GM19455 (cell line): ENCODE results near the gene WNT1.
A peak's percentile ranks its signal among the peaks of the same experiment; 100 is the strongest.

Source experiments
- ATAC-seq: cut with Tn5 transposase; IDR thresholded peaks from one replicate; pipeline ENCODE4 v1.9.1; 2021; ENCODE audit not compliant: unreplicated experiment

WNT1 gene

DNA sequence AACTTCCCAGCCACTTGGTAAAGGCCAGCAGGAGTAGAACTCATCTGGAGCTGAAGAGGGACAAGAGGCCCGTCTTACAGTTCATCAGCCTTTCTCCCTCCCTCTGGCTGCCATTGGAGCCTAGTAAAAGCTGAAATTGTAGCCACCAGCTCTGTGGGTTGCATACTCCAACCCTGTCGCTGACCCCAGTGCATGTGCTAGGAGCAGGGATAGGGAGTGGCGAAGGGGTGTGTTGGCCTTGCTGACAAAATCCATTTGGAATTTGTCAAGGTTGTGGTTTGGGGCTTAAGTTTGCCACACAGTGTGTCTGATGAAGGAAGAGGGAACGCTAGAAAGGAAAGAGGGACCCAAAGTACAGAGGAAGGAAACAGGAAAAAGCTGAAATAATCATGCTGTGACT, 16.8 kb upstream of the WNT1 start:
- ATAC-seq, result no peak

DNA sequence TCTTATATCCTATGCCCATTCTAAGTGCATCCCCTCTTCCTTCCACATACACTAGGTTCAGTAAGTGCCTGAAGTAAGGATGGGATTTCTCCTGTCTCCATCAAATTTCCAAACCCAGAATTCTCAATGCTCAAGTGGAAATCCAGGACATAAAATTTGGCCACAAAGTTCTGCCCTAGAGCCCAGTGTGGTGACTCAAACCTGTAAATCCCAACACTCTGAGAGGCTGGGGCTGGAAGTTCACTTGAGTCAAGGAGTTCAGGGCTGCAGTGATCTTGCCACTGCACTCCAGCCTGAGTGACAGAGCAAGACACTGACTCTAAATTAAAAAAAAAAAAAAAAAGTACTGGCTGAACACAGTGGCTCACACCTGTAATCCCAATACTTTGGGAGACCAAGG, 16.3 kb upstream of the WNT1 start:
- ATAC-seq, result no peak

DNA sequence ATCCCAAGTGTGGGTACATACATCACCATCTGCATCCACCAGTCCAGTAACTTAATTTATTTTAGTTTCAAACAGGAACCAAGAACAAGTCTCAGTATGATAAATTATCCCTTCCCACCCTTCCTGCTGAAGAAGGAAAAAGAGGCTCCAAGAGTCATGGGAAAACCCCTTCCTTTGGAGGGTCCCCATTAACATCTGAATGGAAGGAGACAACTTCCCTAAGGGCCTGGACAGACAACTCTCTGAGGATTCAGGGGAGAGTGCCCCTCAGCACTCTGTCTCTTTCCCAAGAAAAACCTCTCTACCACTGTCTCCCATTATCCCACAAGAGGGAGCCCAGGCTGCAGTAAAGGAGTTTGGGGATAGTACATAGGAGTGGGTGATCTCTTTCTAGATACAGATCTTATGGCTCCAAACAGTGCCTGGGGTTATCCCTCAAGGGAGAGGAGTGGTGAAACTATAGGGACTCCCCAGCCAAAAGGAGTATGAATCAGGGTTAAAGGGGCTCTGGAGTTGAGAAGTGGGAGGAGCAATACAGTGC, 12.8 kb upstream of the WNT1 start:
- ATAC-seq, result no peak

DNA sequence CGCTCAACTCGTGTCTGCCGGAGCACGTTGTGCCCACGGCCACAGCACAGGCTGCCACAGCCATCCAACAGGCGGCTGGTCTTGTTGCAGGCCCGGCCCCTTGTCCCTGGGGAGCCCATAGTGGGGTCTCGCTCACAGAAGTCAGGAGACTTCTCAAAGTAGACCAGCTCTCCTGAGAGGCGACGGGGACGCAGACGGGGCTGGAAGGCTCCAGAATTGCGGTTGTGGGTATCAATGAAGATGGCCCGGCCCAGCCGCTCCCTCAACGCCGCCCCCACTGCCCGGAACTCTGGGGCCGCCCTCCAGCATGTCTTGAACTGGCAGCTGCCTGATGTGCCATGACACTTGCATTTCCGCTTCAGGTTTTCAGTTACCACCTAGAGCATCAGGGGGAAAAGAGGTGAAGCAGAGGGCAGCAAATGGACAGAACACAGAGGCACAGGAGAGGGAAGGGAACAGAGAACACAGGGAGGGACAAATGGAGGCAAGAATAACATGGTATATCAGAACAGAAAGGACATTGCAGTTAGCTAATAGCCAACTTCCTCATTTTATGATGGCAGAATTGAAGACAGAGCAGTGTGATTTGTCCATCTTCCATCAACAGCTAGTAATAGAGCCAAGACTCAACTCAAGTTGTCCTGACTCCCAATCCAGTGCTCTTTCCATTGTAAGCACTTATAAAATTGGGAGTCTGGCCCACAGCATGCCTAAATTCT, 11.8 kb upstream of the WNT1 start:
- ATAC-seq, result no peak

DNA sequence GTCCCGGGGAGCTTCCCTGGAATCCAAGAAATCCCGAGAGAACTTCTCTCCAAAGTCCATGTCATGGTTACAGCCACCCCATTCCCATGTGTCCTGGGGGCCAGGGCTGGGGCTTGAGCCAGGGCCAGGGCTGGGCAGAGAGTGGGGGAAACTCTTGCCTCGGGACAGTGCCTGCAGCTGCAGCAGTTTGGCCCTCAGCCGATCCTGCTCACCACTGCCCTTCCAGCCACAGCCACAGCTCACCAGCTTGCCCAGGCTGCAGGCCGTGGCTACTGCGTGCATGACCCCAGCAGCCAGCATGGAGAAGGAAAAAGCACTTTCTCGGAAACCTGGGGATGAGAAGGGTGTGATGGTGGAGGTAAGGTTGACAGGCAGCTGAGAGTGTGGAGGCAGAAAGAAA, 10.1 kb upstream of the WNT1 start:
- no peak for ATAC-seq

DNA sequence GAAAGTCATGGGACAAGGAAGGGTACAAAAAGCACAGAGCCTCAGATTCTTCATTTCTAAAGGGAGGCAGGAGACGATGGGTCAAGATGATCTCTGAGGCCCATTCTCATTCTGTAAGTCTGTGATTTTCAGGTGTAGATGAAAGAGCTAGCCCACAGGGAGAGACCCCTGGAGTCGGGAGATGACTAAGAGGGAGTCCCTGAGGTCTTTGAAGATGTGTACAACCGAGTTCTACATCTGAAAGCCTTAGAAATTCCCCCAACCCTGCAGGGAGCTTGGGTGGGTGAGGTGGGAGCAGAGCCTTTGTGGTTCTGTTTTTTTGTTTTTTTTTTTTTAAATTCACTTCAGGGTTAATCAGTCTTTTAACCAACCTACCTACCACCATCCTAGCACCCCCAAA, 9.7 kb upstream of the WNT1 start:
- no peak for ATAC-seq

DNA sequence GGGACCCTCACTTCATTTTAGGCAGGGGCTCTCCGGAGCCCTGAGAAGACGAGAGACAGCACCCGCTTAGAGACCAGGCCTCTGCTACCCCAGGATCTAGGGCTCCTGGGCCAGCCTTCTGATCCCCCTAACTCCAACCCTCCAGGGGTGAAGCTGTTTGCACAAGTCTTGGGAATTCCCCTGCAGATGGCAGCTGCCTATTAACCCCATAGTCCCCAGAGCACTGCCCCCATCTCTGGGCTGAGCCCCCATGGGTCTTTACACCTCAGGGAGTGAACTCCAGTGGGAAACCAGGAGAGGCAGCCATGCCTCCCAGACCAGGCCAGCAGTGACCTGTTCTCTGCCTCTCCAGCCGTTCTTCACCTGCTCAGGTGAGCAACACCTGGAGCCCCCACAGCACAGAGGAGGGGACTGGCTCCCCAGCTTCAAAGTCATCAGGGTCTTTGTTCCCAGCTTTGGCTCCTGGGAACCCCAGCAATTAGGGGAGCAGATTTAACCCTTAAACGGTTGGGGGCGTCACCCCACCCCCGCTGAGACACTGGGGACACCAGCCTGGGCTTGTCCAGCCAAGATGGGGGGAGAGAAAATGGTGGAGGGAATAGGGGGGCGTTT, 8.9 kb upstream of the WNT1 start:
- no peak for ATAC-seq

DNA sequence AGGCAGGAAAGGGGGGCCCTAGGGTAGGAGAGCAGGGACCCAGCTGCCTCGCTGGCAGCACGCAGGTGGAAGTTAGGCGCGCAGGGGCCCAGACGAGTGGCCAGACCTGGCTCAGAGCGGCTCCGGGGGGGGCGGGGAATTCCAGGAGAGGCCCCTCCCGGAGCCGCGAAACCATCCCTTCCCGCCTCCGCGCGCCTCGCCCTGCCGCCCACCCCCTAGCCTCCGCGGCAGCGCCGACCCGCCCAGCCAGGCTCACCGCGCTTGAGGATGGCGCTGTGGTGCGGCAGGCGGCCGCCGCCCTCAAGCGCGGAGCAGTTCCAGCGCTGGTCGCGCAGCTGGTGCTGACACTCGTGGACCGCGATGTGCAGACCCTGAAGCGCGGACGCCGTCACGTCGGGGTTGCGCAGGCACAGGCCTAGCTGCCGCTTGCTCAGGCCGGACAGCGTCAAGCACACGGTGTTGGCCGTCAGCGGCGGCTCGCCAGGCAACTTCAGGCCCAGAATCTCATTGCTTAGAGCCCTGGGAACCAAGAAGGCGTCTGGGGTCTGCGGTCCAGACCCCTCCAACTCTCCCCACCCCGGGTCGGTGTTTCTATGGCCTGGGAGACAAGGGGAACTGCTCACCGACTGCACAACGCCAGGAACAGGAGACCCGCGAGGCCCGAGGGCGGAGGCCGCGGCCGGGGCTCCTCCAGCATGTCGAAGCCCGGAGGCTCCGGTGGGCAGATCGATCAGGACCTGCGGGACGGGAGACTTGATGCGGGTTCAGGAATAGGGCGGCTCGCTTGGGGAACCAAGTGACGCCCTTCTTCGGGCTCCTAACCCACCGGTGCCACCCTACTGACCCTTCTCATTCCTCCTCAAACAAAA, 8.1 kb upstream of the WNT1 start:
- ATAC-seq, result no peak

DNA sequence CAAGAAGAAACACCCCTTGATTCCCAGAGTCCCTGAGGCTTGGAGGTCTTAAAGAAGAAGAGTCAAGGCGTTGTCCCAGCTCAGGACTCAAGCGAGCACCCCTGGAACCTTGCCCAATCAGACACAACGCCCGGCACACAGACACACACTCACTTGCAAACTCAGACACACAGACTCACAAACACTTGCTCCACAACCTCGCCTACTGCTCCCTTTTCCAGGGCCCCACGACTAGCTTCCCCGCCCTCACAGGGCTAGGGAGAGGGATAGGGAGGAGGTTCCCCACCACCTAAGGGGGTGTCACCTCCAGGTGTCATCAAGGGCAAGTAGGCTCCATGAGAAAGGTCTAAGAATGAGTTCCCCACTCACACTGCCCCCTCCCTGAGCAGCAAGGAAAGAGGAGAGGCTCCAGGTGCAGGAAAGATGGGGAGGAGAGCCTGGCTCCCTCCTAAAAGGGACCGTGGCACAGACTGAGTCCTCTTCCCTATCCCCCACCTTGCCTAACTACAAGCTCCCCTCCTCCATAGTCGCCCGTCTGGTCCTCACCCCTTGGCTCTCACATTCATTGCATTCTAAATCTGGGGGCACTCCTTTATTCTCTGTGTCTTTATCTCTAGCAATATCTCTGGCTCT, 7.3 kb upstream of the WNT1 start:
- ATAC-seq, result no peak

DNA sequence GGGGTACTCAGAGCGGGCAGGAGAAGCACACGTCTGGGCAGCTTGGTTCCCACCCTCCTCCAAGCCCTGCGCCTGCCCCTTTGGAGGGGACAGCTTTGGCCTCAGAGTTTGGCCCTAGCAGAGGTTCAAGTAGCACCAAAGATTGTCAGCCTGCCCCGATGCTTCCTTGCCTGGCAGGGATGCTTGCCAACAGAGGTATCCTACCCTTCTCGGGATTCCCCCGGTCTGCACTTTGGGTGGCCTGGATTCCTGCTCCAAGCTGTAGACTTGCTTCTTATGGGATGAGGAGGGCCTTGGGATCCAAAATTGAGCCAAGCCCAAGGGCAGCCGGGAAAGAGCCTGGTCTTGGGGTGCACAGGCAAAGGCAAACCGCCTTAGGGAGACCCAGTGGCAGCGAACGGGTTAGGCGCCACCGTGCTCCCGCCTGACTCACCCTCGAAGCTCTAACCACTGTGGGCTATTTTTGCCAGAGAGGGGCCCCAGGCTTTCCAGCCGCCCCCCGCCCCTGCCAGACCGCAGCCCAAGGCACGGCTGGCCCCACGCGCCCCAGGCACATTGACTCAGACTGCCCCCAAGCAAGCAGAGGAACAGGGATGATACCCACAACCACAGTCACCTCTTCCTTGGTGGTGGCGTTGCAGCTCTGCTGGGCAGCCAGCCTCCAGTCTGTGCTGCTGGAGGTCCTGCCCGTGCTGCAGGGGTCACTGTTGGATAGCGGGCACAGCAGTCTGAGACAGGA, 5.7 kb upstream of the WNT1 start:
- no peak for ATAC-seq

DNA sequence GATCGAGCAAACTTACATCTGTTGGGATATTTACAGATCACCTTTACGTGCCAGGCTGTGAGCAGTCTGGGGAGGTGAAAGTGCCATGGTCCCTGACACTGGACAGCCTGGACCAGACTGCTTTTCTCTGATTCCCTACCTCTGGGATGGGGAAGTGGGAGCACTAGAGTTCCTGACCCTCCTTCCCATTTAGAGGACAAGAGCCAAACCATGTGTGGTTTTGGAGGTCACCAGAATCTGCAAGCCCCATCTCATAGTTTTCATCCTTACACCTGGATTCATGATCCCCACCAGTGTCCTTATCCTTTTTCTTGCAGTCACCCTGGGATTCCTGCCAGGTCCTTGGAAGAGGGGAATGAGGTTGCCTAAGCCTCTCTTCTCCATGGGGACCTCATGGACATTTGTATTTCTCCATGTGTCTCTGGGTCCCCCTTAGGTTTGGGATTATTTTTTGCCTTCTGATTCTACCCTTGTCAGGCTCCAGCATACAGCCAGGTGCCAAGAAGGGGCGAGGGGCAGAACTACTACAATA, 5.1 kb upstream of the WNT1 start:
- ATAC-seq, result no peak

DNA sequence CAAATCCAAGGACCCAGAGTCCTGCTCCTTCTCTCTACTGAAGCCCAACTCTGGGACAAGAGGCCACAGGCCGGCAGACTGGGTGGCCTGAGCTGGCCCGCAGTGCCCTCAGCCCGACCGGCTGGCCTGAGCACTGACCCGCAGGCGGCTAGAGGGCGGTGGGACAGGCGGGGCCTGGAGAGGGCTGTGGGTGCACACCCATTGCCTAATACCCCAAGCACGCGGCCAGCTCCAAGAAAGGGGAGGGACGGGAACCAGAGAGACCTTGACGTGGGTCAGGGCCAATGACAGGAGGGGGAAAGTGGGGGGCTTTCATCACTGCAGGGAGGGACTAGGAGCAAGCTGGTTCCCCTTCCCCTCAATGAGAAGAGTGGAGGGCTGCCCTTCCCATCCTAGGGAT, 4.6 kb upstream of the WNT1 start:
- ATAC-seq, result no peak

DNA sequence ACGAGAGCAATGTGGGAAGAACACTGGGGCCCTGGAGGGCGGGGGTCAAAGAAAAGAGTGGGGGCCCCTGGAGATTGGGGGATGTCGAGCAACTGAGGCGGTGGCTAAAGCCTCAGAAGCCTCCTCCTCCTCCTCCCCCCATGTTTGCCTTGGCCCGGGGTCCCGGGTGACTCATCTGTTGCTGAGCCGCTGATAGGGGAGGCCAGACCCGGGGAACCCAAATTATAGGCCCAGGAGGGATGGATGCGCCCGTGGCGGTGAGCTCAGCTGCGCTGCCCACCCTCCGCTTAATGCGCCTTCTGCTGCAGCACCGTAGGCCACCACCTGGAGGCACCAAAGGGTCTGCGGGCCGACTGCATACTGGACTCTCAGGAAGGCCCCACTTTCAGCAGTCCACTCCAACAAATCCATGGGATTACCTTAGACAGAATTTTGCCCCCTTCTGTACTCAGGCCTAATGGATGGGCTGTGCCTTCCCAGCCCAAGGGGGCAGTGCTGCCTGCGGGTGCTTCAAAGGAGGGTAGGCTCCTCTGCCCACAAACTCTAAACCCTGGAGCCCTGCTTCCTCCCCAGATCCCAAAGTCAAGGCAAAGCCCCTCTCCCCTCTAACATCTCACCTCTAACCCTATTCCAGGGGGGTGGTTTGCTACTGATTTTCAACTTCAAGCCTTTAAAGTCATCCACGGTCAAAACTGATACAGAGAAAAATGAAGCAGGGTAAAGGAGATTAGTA, 4.0 kb upstream of the WNT1 start:
- no peak for ATAC-seq

DNA sequence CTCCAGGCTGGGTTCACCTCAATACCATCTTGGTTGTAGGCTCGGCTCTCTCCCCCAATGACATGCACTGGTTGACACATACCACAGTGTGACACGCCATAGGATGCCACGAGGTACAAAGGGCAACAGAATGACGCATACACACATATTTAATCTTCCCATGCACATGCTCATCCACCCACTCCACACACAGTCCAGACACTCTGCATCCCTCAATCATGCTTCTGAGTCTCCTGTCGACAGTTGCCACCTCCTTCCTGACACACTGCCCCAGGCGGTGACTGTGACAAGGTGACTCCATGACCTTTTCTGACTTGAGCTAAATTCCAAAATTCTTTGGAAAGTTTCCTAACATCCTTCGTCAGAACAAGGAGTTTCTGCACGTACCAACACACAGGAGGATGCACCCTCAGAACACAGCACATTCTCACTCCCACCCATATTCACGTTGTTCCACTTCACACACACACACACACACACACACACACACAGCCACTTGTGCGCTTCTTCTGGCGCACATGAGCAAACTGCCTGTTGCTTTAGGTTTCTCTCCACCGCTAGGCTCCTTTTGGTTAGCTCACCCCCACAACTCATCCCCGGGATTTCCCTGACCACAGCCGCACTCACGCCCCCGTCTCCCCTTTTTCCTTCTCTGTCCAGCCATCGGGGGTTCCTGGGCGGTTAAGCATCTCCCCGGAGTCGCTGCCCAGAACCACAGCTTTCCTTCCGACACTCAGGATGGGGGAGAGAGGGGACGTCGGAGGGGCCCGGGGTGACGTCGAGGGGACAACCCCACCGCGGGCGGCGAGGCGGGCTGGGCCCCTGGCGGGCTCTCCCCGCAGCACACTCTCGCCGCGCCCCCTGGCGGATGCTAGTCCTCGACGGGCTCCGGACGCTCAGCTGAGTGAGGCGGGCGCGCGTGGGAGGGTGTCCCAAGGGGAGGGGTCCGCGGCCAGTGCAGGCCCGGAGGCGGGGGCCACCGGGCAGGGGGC, 536 bp upstream of the WNT1 start:
- peak; percentile 53 for ATAC-seq

DNA sequence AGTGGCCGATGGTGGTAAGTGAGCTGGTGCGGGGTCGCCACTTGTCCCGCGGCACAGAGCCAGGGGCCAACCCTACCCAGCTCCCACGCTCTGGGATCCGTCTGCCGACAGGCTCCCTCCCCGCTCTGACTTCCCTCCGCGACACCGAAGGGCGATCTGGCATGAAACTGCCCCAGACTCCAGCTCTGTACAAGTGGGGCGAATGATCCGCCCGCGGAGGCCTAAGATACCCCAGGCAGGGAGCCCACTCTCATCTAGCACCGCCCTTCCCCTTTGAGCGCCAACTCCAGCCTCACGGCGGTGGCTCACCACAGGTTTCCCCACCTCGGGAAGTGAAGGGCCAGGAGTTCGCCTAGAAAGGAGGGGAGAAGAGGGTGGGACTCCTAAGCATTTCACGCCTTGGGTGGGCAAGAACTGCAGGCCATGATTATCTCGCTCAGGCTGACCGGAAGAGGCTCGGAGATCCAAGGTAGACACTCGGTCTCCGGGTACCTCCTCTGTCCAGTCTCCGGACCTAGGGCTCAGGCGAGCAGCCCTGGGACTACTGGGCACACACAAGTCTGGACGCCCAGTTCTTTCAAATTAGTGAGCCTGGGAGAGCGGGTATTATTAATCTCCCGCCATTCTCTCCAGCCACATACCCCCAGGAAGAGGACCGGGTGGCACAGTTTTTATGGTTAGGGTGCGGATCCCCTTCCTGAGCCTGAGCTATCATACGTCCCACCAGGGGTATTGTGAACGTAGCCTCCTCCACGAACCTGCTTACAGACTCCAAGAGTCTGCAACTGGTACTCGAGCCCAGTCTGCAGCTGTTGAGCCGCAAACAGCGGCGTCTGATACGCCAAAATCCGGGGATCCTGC, 849 bp downstream of the WNT1 start:
- ATAC-seq, result no peak

DNA sequence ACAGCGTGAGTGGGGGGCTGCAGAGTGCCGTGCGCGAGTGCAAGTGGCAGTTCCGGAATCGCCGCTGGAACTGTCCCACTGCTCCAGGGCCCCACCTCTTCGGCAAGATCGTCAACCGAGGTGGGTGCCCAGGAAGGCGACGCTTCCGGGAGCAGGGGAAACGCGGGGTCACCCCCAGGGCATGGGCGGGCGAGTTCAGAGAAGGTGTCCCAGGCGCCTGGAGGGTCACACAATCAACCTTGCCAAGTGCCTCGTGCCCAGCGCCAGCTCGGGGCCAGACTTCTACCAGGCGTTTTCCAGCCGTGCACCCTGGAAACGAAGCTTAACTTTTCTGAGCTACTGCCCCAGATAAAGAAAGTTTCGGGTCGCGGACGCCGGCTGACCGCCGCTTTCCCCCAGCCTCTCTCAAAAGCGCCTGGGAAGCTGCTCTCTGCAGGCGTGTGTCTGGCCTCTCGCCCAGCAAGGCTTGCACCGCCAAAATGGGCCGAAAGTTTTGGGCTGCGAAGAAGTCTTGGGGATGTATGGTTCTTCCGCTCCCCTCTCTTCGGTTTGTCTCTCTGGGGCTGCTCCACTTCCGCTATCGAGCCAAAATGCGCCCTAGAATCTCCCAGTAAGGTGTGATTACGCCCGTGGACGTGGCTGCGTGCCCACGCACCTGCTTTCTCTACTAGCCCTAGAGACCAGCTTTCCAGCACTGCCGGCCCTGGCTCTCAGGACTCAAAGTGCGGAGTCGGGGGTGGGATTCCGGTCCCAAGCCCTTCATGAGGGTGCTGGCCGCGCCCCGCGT, 1.7 kb downstream of the WNT1 start:
- ATAC-seq, result no peak
